GM12864 (cell line): ENCODE results near the gene CPT1A.

Source experiments
- DNase-seq: peaks from one replicate; pipeline ENCODE4 v3.0.0-alpha.2; 2011; ENCODE audit warnings: low read depth
- H3K4me3 ChIP-seq: 2 replicates; pipeline ENCODE4 v1.5.1; 2011; ENCODE audit warnings: mild to moderate bottlenecking, low read depth, low read length, control low read depth
- CTCF ChIP-seq: IDR thresholded peaks from 2 replicates; pipeline ENCODE4 v1.5.1; 2011; ENCODE audit warnings: low read depth, mild to moderate bottlenecking, moderate library complexity, low read length, control low read depth, inconsistent platforms; ENCODE audit errors: missing control alignments

The CPT1A gene

DNA sequence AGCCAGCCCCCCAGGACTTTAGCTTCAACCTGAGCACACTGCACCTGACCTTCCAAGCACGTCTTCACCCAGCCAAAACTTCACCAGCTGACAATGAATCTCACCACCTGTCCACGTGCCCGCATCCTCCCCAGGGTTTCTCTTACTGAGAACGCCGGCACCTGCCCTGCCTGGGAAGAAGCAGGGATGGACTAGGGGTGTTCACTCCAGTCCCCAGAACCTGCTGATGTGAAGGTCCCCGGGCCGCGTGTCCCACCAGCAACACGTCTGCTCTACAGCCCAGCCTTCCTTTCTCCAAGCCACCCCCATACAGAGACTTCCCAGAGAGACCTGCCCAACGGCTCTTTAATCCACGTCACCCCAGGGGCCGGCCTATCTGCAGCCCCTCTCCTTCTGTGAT is 12.8 kb downstream of the CPT1A start:
- H3K4me3 ChIP-seq, result no peak overlapping the region
- TF ChIP-seq CTCF, result no peak
- no peak for DNase-seq

- no peak for TF ChIP-seq CTCF
- no peak for DNase-seq
- no peak overlapping the region for H3K4me3 ChIP-seq
Measured at GRCh38 chr11:68828155-68828931, 13.4 kb downstream of the CPT1A start.

- TF ChIP-seq CTCF, result no peak
- no peak for DNase-seq
- no peak overlapping the region for H3K4me3 ChIP-seq
Measured at GRCh38 chr11:68827733-68828132, 14.0 kb downstream of the CPT1A start.

DNA sequence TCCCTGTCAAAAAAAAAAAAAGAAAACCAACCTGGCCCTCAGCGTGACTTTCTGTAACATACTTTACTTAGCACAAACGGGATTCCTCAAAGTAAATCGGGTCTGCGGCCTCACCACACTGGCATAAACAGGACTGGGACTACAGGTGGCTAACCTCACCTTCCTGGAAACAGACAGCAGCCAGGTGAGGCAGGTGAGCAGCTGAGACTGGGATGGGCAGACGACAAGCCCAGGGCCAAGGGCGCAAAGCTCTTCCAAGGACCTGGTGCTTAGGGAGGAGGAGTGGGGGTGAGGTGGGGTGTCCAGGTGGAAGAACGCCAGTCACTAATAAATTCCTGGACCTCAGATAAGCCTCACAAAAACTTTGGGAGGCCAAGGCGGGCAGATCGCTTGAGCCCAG is 15.0 kb downstream of the CPT1A start:
- TF ChIP-seq CTCF, result no peak
- H3K4me3 ChIP-seq, result no peak overlapping the region
- DNase-seq, result no peak

- DNase-seq, result no peak
- no peak overlapping the region for H3K4me3 ChIP-seq
- peak; percentile 18 for TF ChIP-seq CTCF
Measured at GRCh38 chr11:68825571-68825970, 16.1 kb downstream of the CPT1A start.

DNA sequence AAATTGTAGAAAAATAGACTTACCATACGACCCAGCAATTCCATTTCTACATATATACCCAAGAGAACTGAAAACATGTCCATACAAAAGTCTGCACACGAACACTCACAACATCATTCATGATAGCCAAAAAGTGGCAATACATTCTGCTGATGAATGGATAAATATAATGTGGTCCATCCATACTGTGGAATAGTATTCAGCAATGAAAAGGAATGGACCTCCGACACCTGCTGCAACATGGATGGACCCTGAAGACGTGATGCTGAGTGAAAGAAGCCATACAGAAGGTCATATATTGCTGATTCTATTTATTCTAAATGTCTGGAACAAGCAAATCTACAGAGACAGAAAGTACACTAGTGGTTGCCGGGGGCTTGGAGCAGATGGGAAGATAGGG is 19.2 kb downstream of the CPT1A start:
- H3K4me3 ChIP-seq, result no peak overlapping the region
- DNase-seq, result no peak
- no peak for TF ChIP-seq CTCF

DNA sequence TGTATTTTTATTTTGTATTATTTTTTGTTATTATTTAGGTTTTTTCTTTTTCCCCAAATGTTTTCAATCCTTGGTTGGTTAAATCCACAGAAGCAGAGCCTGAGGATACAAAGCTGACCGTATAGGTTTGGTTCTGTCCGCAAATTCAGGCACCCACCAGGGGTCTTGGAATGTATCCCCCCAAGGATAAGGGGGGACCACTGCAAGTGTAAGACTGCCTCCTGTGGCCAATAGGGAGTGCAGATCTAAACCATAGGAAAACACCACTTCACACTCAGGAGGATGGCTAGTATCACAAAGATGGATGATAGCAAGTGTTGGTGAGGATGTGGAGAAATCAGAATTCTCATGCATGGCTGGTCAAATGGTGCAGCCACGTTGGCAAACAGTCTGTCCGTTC is 20.0 kb downstream of the CPT1A start:
- DNase-seq, result no peak
- no peak overlapping the region for H3K4me3 ChIP-seq
- no peak for TF ChIP-seq CTCF
